Neural crest cell (in vitro differentiated cells): ENCODE measurements around the gene ZGPAT. TPM values are rescaled to one million over a fixed set of nuclear protein-coding genes. Genes with fewer than 3 reads are reported as not detected.

Source experiments
- DNase-seq: peaks from one replicate; pipeline ENCODE4 v3.0.0; 2021; ENCODE audit warnings: low read depth, mixed read lengths, low spot score
- H3K27ac Mint-ChIP-seq: one replicate; pipeline ENCODE4 v1.8.0; 2021; ENCODE audit warnings: mild to moderate bottlenecking, mixed read lengths; ENCODE audit not compliant: unreplicated experiment
- H3K27me3 Mint-ChIP-seq: 2 replicates; pipeline ENCODE4 v1.8.0; 2021; ENCODE audit warnings: low read depth, mild to moderate bottlenecking, mixed read lengths
- H3K36me3 Mint-ChIP-seq: 2 replicates; pipeline ENCODE4 v1.8.0; 2021; ENCODE audit warnings: low read depth, mild to moderate bottlenecking, mixed read lengths
- H3K4me1 Mint-ChIP-seq: 2 replicates; pipeline ENCODE4 v1.8.0; 2021; ENCODE audit warnings: mixed read lengths
- H3K4me3 Mint-ChIP-seq: one replicate; pipeline ENCODE4 v1.8.0; 2021; ENCODE audit warnings: mild to moderate bottlenecking, mixed read lengths
- H3K9me3 Mint-ChIP-seq: 2 replicates; pipeline ENCODE4 v1.8.0; 2021; ENCODE audit warnings: mixed read lengths
- total RNA-seq: library from RNA; stranded (reverse); gene quantifications from 2 replicates; pipeline ENCODE4 v1.2.1, GENCODE V29; 2021
- TF ChIP-seq, protein P1 (sequence below): fragments of 200-600 bp; sonication (generic); conservative IDR thresholded peaks from 2 replicates; pipeline ENCODE4 v1.5.0; 2021; ENCODE audit warnings: antibody characterized with exemption, mild to moderate bottlenecking

The ZGPAT gene
- total RNA-seq, 1 donor from 2014 or later = 31.3 TPM

DNA sequence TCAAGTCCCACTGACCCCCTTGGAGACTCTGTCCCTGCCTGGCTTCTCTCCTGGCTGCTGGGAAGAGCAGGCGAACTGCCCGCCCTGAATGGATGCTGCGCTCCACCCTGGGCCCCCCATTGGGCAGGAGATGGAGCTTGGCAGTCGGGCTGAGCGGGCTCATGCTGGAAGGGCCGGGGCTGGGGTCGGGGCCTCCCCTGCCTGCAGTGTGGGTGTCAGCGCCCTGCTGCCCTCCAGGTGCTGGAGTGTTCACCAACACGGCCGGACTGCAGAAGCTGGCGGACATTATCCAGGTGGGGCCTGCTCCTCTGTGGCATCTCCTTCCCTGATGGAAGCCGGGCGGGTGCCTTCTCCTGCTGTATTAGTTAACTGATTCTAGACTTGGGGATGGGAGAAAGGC, 27.4 kb upstream of the ZGPAT start:
- DNase-seq = no peak
- Mint-ChIP-seq H3K36me3 (peaks cover 8% of the 10 kb centered on the region), H3K27ac (no peak overlapping the region), H3K4me3 (no peak overlapping the region), H3K4me1 (peaks cover 6% of the 10 kb centered on the region), H3K9me3 (no peaks in the 10 kb centered on the region), H3K27me3 (no peaks in the 10 kb centered on the region)
- TF ChIP-seq, protein P1, sequence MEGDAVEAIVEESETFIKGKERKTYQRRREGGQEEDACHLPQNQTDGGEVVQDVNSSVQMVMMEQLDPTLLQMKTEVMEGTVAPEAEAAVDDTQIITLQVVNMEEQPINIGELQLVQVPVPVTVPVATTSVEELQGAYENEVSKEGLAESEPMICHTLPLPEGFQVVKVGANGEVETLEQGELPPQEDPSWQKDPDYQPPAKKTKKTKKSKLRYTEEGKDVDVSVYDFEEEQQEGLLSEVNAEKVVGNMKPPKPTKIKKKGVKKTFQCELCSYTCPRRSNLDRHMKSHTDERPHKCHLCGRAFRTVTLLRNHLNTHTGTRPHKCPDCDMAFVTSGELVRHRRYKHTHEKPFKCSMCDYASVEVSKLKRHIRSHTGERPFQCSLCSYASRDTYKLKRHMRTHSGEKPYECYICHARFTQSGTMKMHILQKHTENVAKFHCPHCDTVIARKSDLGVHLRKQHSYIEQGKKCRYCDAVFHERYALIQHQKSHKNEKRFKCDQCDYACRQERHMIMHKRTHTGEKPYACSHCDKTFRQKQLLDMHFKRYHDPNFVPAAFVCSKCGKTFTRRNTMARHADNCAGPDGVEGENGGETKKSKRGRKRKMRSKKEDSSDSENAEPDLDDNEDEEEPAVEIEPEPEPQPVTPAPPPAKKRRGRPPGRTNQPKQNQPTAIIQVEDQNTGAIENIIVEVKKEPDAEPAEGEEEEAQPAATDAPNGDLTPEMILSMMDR = no peak

DNA sequence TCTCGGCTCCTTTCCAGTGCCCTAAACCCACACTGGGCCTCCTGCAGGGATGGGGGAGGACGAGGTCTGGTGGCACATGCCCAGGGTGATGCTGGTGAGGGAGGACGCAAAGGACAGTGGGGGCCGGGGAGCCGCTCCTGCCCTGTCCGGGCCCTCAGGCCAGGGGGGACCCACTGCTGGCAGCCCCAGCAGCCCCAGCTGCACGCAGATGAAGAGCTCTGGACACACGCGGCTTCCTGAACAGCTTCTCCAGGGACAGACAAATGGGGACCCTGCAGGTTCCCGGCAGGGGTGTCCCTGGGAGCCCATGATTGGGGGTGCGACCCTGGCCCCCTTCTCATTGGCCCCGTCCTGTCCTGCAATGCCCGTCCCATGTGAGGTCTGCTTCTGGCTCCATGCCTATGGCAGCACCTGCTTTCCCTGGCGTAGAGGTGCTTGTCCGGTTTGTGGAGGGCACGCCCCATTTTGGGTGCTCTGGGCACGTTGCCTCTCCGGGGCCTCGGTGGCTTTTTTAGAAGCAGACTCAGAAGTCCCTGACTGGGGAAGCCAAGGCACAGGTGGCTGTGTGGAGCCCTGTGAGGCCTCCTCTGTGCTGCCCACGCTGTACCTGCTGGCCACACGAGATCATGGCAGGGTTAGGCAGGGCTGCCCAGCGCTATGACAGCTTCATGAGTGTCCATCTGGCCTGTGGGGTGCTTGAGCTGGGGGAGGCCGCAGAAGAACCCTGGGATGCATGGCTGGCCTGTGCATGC, 26.8 kb upstream of the ZGPAT start:
- no peak overlapping the region for H3K27ac Mint-ChIP-seq
- DNase-seq = no peak
- no peak overlapping the region for H3K4me3 Mint-ChIP-seq
- H3K9me3 Mint-ChIP-seq = no peaks in the 10 kb centered on the region
- H3K36me3 Mint-ChIP-seq = peaks cover 8% of the 10 kb centered on the region
- TF ChIP-seq, protein P1 = no peak
- no peaks in the 10 kb centered on the region for H3K27me3 Mint-ChIP-seq
- peaks cover 6% of the 10 kb centered on the region for H3K4me1 Mint-ChIP-seq

DNA sequence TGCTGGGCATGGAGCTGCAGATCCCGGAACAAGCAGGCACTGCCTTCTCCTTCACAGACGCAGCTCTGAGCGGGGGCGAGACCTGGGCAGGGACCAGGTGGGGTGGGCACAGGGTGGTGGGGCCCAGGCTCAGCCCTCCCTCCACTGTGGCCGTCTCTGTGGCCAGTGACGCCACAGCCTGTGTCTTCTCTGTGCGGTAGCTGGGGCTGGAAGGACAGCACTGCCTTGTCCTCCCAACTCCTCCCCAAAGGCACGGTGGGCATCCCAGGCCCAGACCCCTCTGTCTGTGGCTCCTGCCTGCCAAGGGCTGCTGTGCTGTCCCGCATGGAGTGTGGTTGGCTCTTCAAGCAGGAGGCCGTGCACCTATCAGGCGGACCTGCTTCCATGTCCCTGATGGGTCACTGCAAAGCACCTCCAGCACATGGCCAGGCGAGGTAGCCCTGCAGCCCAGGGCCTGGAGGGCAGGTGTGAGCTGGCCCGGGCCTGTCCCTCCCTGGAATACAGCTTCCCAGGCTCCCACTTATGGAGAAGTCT, 26.2 kb upstream of the ZGPAT start:
- no peaks in the 10 kb centered on the region for H3K27me3 Mint-ChIP-seq
- H3K4me3 Mint-ChIP-seq = no peak overlapping the region
- peaks cover 7% of the 10 kb centered on the region for H3K4me1 Mint-ChIP-seq
- no peak for DNase-seq
- H3K9me3 Mint-ChIP-seq = no peaks in the 10 kb centered on the region
- H3K36me3 Mint-ChIP-seq = peaks cover 6% of the 10 kb centered on the region
- TF ChIP-seq, protein P1 = no peak
- no peak overlapping the region for H3K27ac Mint-ChIP-seq

- no peak overlapping the region for H3K27ac Mint-ChIP-seq
- H3K4me1 Mint-ChIP-seq = peaks cover 11% of the 10 kb centered on the region
- no peaks in the 10 kb centered on the region for H3K9me3 Mint-ChIP-seq
- H3K27me3 Mint-ChIP-seq = no peaks in the 10 kb centered on the region
- TF ChIP-seq, protein P1 = no peak
- DNase-seq = no peak
- no peak overlapping the region for H3K4me3 Mint-ChIP-seq
- H3K36me3 Mint-ChIP-seq = peaks cover 6% of the 10 kb centered on the region
These were observed 25.3 kb upstream of the ZGPAT start for GRCh38 chr20:63682384-63683139.

DNA sequence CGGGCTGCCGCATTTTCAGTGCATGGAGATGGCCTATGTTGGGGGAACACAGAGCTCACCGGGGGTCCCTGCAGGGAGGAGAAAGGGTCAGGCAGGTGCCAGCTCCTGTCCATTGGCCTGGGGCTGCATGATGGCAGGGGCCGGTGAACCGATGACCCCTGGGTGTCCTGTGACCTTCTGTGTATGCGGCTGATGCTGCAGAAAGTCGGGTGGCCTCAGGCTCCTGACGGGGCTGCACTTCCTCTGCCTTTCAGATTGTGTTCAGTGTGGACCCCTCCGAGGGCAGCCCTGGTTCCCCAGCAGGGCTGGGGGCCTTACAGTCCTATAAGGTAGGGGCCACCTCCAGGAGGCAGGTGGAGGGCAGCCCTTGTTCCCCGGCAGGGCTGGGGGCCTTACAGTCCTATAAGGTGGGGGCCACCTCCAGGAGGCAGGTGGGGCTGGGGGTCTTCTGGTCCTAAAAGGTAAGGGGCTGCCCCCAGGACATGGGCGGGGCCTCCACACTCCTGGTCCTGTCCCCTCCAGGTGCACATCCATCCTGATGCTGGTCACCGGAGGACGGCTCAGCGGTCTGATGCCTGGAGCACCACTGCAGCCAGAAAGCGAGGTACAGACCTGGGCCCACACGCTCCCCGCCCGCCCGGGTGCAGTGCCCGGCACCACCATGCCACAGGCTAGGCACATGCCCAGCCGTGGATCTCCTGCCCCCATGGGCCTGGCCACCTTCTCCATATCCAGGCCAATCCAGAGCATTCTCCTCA, 22.4 kb upstream of the ZGPAT start:
- no peak for DNase-seq
- H3K27ac Mint-ChIP-seq = no peak overlapping the region
- H3K9me3 Mint-ChIP-seq = no peaks in the 10 kb centered on the region
- H3K4me3 Mint-ChIP-seq = no peak overlapping the region
- no peaks in the 10 kb centered on the region for H3K27me3 Mint-ChIP-seq
- H3K36me3 Mint-ChIP-seq = no peaks in the 10 kb centered on the region
- TF ChIP-seq, protein P1 = no peak
- peaks cover 11% of the 10 kb centered on the region for H3K4me1 Mint-ChIP-seq
